Uterus (tissue), 4 donors: ENCODE measurements around the gene PRDM10. TPM values are rescaled to one million over a fixed set of nuclear protein-coding genes. Genes with fewer than 3 reads are reported as not detected.

Experiments
- DNase-seq, 2 donors: peaks; one replicate each; pipeline ENCODE4 v3.0.0-alpha.2; 2019 to 2020
- H3K27ac ChIP-seq, 2 donors: fragments of 200-600 bp; sonication (generic); 1 replicate in 1 of 2; 2 replicates in 1 of 2; pipeline ENCODE4 v1.5.1; 2016 to 2018
- H3K27me3 ChIP-seq, 2 donors: fragments of 200-600 bp; sonication (generic); one replicate each; pipeline ENCODE4 v1.5.1; 2018 to 2019; ENCODE audit warnings: control low read depth in 1 of 2
- H3K36me3 ChIP-seq, 2 donors: fragments of 200-600 bp; sonication (generic); one replicate each; pipeline ENCODE4 v1.5.1; 2019; ENCODE audit warnings: control low read depth in 1 of 2
- H3K4me1 ChIP-seq, 2 donors: fragments of 200-600 bp; sonication (generic); one replicate each; pipeline ENCODE4 v1.5.1; 2018 to 2019; ENCODE audit warnings: control low read depth in 1 of 2
- H3K4me3 ChIP-seq, 2 donors: fragments of 200-600 bp; sonication (generic); 1 replicate in 1 of 2; 2 replicates in 1 of 2; pipeline ENCODE4 v1.5.1; 2018 to 2019; ENCODE audit warnings: mild to moderate bottlenecking in 1 of 2
- H3K9me3 ChIP-seq, 2 donors: fragments of 200-600 bp; sonication (generic); one replicate each; pipeline ENCODE4 v1.5.1; 2019; ENCODE audit warnings: control low read depth in 1 of 2
- CTCF ChIP-seq, 4 experiments: fragments of 200-600 bp in 2 of 4; fragments of 450-650 bp in 2 of 4; sonication (generic) in 2 of 4; IDR thresholded peaks; one replicate each; pipeline ENCODE4 v1.5.1; 2016 to 2019; ENCODE audit warnings: antibody characterized with exemption in 4 of 4, mild to moderate bottlenecking in 2 of 4, moderate library complexity in 1 of 4
- POLR2A ChIP-seq, 2 donors: fragments of 450-650 bp; IDR thresholded peaks; one replicate each; pipeline ENCODE4 v1.6.1; 2016; ENCODE audit warnings: antibody characterized with exemption in 2 of 2, mild to moderate bottlenecking in 1 of 2, moderate library complexity in 1 of 2
- intact Hi-C: fragments of 100-400 bp; cut with DNase I; formaldehyde crosslinking; loops from one replicate; pipeline ENCODE4 v1.15.1; 2023; ENCODE audit warnings: low total_unique reads
- total RNA-seq, 4 donors: library from RNA; depleted of rRNA in 3 of 4; stranded (reverse); fragments of >200 nt in 3 of 4; gene quantifications; one replicate each; pipeline versions ENCODE4 v1.1.0 to v1.2.4, GENCODE V29; 2014 to 2023
- donor health status: DM: yes; HTN: yes; CAD: no.

PRDM10 gene
- total RNA-seq, 4 donors from 2014 or later, result 0.29 to 18.6 (median 6.7) TPM

DNA sequence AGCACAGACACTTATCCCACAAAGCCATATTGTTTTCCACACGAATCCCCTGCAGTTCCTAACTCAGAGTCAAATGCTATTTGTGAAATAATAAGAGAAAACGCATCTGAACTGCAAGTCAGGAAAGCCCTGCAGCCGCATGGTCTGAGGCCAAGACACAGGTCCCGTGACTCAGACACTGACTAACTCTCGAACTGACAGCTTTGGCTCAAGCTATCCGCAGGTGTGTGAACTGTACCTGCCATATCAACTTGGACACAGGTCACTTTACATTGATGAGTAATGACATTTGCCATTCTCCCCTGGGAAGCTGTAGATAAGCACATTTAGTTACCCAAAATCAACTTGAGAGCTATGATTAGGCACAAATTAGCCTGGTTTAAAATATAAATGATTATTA, 72.3 kb downstream of the PRDM10 start:
- TF ChIP-seq POLR2A (IDR thresholded peaks at IDR 0.05) (no peak), CTCF (IDR thresholded peaks at IDR 0.05) (no peak)
- H3K27ac ChIP-seq, result no peak overlapping the region

DNA sequence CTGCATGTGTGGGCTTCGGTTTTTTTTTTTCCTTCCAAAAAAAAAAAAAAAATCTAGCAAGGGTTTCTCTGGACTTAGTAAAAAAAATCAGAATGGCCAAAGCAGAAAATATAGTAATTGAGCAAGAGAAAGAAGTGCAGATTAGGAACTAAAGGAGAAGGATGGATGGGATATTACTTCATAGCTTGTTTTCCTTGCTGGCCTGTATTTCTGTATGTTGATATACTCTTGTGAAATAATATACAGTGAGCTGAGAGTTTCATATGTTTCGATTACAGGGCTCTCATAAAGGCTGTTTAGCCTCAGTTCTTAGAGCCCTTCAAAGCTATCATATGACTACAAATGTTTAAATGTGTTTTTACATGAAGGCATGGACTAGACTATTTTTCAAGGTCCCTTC, 72.9 kb downstream of the PRDM10 start:
- intact Hi-C loops, result no loop called here

More for the DNA sequence above, 72.3 kb downstream of the PRDM10 start:
- no peaks in the 10 kb centered on the region for H3K9me3 ChIP-seq
- H3K27me3 ChIP-seq, result no peaks in the 10 kb centered on the region
- intact Hi-C loops, result no loop called here
- no peak for DNase-seq
- H3K4me3 ChIP-seq, result no peak overlapping the region
- no peaks in the 10 kb centered on the region for H3K4me1 ChIP-seq
- H3K36me3 ChIP-seq, result no peaks in the 10 kb centered on the region

GRCh38 chr11:129928923-129929692, 73.5 kb downstream of the PRDM10 start:
- H3K36me3 ChIP-seq, result no peaks in the 10 kb centered on the region
- H3K4me1 ChIP-seq, result no peaks in the 10 kb centered on the region
- no peaks in the 10 kb centered on the region for H3K27me3 ChIP-seq
- intact Hi-C loops, result no loop called here
- DNase-seq, result no peak
- H3K9me3 ChIP-seq, result no peaks in the 10 kb centered on the region
- H3K4me3 ChIP-seq, result no peak overlapping the region
- no peak for TF ChIP-seq POLR2A (IDR thresholded peaks at IDR 0.05)
- TF ChIP-seq CTCF (IDR thresholded peaks at IDR 0.05), result no peak
- no peak overlapping the region for H3K27ac ChIP-seq

More for the DNA sequence above, 72.9 kb downstream of the PRDM10 start:
- no peak overlapping the region for H3K4me3 ChIP-seq
- H3K36me3 ChIP-seq, result no peaks in the 10 kb centered on the region
- no peak overlapping the region for H3K27ac ChIP-seq
- no peaks in the 10 kb centered on the region for H3K27me3 ChIP-seq
- TF ChIP-seq POLR2A (IDR thresholded peaks at IDR 0.05), result no peak
- TF ChIP-seq CTCF (IDR thresholded peaks at IDR 0.05), result no peak
- no peaks in the 10 kb centered on the region for H3K4me1 ChIP-seq
- DNase-seq, result no peak
- no peaks in the 10 kb centered on the region for H3K9me3 ChIP-seq

DNA sequence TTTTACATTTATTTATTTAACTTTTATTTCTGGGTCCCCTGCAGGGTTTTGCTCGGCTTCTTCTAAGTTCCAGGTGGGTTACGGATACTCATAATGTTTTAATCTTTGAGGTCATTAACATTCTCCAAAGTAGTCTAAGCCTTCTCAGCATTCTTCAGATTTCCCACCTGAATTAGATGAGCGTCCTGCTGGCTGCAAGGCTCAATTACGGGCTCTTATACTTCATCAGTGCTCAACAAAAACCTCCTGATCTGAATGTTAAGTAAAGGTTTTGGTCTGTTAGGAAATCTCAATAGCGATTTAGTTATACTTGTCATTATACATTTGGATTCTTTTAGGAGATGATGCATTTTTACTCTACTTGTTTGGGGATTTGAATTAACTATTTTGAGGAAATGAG, 80.0 kb downstream of the PRDM10 start:
- Histone ChIP-seq H3K4me3 (no peak overlapping the region), H3K4me1 (no peaks in the 10 kb centered on the region), H3K27me3 (no peaks in the 10 kb centered on the region), H3K36me3 (no peaks in the 10 kb centered on the region), H3K9me3 (no peaks in the 10 kb centered on the region), H3K27ac (no peak overlapping the region)
- no peak for DNase-seq
- intact Hi-C loops, result loop anchor here (5.0 kb wide), 1 partner anchor 210 kb away; no protein-coding TSS in a partner anchor
- TF ChIP-seq CTCF (IDR thresholded peaks at IDR 0.05), result no peak
- TF ChIP-seq POLR2A (IDR thresholded peaks at IDR 0.05), result no peak

- Histone ChIP-seq H3K4me3 (no peak overlapping the region), H3K36me3 (no peaks in the 10 kb centered on the region), H3K27me3 (no peaks in the 10 kb centered on the region), H3K9me3 (no peaks in the 10 kb centered on the region), H3K4me1 (no peaks in the 10 kb centered on the region), H3K27ac (no peak overlapping the region)
- DNase-seq, result no peak
- intact Hi-C loops, result no loop called here
- TF ChIP-seq POLR2A (IDR thresholded peaks at IDR 0.05) (no peak), CTCF (IDR thresholded peaks at IDR 0.05) (no peak)
These were observed 84.3 kb downstream of the PRDM10 start for GRCh38 chr11:129918361-129918760.
